ENCODE data around the gene TSPAN9. TPM values are rescaled to one million over a fixed set of nuclear protein-coding genes. Genes with fewer than 3 reads are reported as not detected.

The TSPAN9 gene
- total and polyA plus RNA-seq, 2 of the 4 experiments (the other 2 are of a cell fraction), result 17.7 to 39.1 TPM

GRCh38 chr12:3195859-3196483 is 118.8 kb downstream of the TSPAN9 start:
- dilution Hi-C loops (cut with HindIII; ENCODE audit: low sequenced_read_pairs, unreplicated experiment) (no loop called here), in situ Hi-C loops (cut with MboI; ENCODE audit: low sequenced_read_pairs) (no loop called here), intact Hi-C loops (cut with micrococcal nuclease) (no loop called here)
- Histone ChIP-seq H4K5ac (ENCODE audit: low read depth, low read length) (no peak overlapping the region), H3K14ac (replicated peaks; ENCODE audit: low read depth, low read length) (no peak overlapping the region), H2AK9ac (replicated peaks; ENCODE audit: low read depth, low read length, poor library complexity) (no peak overlapping the region), H3K18ac (ENCODE audit: low read depth, low read length) (no peak overlapping the region), H4K20me1 (ENCODE audit: insufficient read depth, low read length) (peaks cover 25% of the 10 kb centered on the region), H3K9ac (ENCODE audit: low read depth, low read length) (no peak overlapping the region), H2AK5ac (ENCODE audit: low read depth, low read length) (no peak overlapping the region), H2BK5ac (ENCODE audit: low read depth, low read length, poor library complexity, severe bottlenecking) (no peak overlapping the region), H3K4me3 (ENCODE audit: insufficient read depth, low read depth, low read length) (no peak overlapping the region), H2BK15ac (ENCODE audit: low read depth, low read length) (no peak overlapping the region), H3K56ac (ENCODE audit: extremely low read depth, insufficient read depth, low read length) (no peak overlapping the region), H3K27me3 (ENCODE audit: control insufficient read depth, insufficient read depth, low read length) (no peaks in the 10 kb centered on the region; the same call in 1 of the 2 replicates), H3K4ac (ENCODE audit: low read depth, low read length) (no peak overlapping the region), H3K23ac (ENCODE audit: low read depth, low read length) (no peak overlapping the region), H4K91ac (ENCODE audit: insufficient read depth, low read depth, low read length) (no peak overlapping the region), H4K8ac (ENCODE audit: low read depth in 2 of 2, low read length in 2 of 2) (no peak overlapping the region), H2AFZ (replicated peaks; ENCODE audit: low read length, poor library complexity) (no peak overlapping the region), H3K9me1 (ENCODE audit: insufficient read depth, low read length) (0 out of 2 replicates have a peak, but pooled peaks cover 5% of the 10 kb centered on the region), H3K4me2 (ENCODE audit: low read depth, low read length) (no peak overlapping the region), H3K36me3 (ENCODE audit: control insufficient read depth, insufficient read depth, low read length) (no peaks in the 10 kb centered on the region), H3K9me3 (ENCODE audit: control insufficient read depth, insufficient read depth, low read length) (no peaks in the 10 kb centered on the region), H2BK120ac (ENCODE audit: low read depth, low read length) (no peak overlapping the region), H3K79me1 (ENCODE audit: low read depth in 1 of 2, low read length in 2 of 2) (peaks cover 2 to 5% of the 10 kb centered on the region in 2 experiments; a peak in 1 of 4 replicates), H3K4me1 (ENCODE audit: control insufficient read depth, insufficient read depth, low read length) (no peaks in the 10 kb centered on the region; the same call in 1 of the 2 replicates), H3K27ac (ENCODE audit: insufficient read depth, low read length) (no peak overlapping the region), H2BK20ac (ENCODE audit: low read depth, low read length) (no peak overlapping the region)
- no peak for TF ChIP-seq MAFK (IDR thresholded peaks at IDR 0.05; ENCODE audit: low read depth, low read length)
- TF ChIP-seq ELK1 (IDR thresholded peaks at IDR 0.05; ENCODE audit: borderline replicate concordance, low read depth, low read length), result no peak
- TF ChIP-seq BHLHE40 (IDR thresholded peaks at IDR 0.05; ENCODE audit: low read depth, low read length), result no peak
- TF ChIP-seq RFX5 (IDR thresholded peaks at IDR 0.05; ENCODE audit: low read depth, low read length), result no peak
- TF ChIP-seq CEBPB (IDR thresholded peaks at IDR 0.05; ENCODE audit: low read depth, low read length), result no peak
- no peak for TF ChIP-seq RCOR1 (IDR thresholded peaks at IDR 0.05; ENCODE audit: insufficient replicate concordance, low read length)
- TF ChIP-seq RAD21 (IDR thresholded peaks at IDR 0.05; ENCODE audit: low read length), result no peak
- no peak for TF ChIP-seq NFE2L2 (IDR thresholded peaks at IDR 0.05; ENCODE audit: low read depth, low read length)
- no peak for TF ChIP-seq CHD1 (IDR thresholded peaks at IDR 0.05; ENCODE audit: low read depth, low read length)
- no peak for TF ChIP-seq POLR2A (IDR thresholded peaks at IDR 0.05; ENCODE audit: low read depth, low read length)
- no peak for TF ChIP-seq FOS (IDR thresholded peaks at IDR 0.05; ENCODE audit: low read depth, low read length)
- no peak for TF ChIP-seq CTCF (conservative IDR thresholded peaks at IDR 0.05; ENCODE audit: low read depth, low read length)
- TF ChIP-seq USF2 (IDR thresholded peaks at IDR 0.05; ENCODE audit: low read depth, low read length), result no peak
- TF ChIP-seq MAZ (IDR thresholded peaks at IDR 0.05; ENCODE audit: borderline replicate concordance, low read depth, low read length), result no peak
- ATAC-seq (ENCODE audit: low read depth), result no peak
- no peak for DNase-seq
- no TSS peak for BruUV-seq (replicated peaks)
- POLR2A ChIA-PET (ENCODE audit: unreplicated experiment), result no interaction called here
- CTCF ChIA-PET, result no interaction called here
- 90% methylated on average over 4 of the region's 14 CpGs; no CpG with 5 or more reads in 1 of the 2 experiments for WGBS, 2 experiments (ENCODE audit: extremely low coverage in 2 of 2, insufficient read length in 1 of 2)
